Midbrain (tissue), 1 donor: ENCODE data around the gene SH3BP2.
A peak's percentile ranks its signal among the peaks of the same experiment; 100 is the strongest.

Experiments used
- DNase-seq: peaks from one replicate; lab custom pipeline; 2025; lab: John Stamatoyannopoulos, UW

SH3BP2 gene

DNA sequence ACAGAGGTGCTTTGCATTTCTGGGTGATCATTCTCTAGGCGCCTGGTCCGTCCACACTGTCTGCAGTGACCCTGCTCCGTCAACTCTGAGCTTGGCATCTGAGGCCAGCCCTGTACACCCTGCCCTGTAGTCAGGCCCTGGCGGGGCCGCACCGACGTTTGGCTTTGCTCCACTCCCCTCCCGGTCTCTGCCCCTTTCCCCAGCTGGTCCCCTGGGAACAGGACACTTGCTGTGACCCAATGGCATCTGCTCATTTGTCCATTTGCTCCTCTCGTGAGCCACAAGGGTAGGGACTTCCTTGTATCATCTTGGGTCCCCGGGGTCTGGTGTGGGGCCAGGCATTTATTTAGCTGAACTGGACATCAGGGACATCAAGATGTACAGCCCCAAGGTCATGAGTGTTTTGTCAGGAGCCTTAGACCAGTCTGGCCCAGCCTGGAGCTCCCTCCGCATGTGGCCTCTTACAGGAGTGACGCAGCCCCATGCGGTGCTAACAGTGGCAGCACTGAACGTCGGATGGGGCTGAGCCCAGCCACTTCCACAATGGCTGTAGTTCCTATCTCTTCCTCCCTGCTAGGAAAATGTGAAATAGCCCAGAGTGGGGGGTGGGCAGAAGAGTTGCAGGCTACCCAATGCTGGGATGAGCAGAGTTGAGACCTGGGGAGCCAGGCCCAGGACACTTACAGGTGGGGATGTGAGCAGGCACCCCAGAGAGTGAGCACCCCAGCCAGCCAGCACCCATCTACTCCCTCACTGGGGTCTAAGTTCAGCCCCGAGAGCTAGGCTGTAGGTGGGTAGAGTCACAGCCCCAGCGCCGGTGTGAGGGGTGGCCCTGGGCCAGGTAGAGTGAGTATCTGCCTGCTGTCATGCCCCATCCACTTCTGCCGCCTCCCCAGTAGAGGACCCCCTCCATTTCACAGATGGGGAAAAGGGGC, 2.0 kb upstream of the SH3BP2 start:
- DNase-seq, result no peak

GRCh38 chr4:2791518-2792395, 1.1 kb upstream of the SH3BP2 start:
- DNase-seq, result no peak

DNA sequence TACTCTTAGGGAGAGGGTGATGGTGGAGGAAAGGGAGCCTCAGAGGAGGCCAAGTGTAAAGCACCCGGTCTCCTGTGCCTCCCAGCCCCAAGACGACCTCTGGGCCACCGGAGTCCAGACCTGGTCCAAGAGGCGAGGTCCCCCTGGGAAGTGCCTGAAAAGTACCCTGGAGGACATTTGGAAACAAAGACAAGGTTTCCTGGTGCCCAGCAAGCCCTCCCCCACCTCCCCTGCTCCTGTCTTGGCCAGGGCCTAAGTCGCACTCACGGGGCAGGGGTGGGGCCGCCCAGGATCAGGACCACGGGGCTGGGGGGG, 532 bp upstream of the SH3BP2 start:
- DNase-seq, result no peak

GRCh38 chr4:2793586-2794485, 951 bp downstream of the SH3BP2 start:
- DNase-seq, result no peak

DNA sequence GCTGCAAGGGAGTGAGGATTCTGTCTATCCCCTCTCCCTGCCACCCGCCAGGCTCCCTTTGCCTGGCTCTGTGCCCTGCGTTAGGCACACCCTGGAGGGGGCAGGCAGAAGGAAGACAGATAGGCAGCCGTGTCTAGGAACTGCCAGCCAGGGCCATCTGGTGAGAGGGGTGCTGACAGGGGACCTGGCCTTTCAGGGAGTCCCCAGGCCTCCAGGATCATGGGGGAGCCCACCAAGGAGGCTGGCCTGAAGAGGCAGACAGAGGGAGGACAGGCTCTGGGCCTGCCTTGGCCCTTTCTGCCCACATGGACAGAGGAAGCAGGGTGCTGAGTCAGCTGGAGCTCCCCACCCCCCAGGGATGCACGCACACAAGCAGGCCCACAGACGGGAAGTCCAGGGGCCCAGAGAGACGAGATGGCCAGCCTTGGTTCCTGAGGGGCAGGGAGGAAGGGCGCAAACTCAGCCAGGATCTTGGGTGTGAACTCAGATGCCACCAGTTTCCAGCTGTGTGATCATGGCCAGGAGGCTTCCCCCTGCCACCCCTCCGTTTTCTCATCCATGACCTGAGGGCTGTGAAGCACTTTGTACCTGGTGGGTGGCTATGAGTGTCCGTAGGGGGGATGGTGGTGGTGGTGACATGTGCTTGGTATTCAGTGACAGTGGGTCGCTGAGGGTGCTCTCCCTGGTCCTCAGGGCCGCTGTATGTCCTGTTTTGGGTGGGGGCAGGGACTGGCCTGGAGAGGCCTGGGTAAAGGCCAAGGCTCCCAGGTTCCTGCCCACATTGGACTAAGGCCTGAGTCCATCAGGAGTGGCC, 1.8 kb downstream of the SH3BP2 start:
- DNase-seq, result peak; percentile 24

GRCh38 chr4:2795300-2795892, 2.5 kb downstream of the SH3BP2 start:
- DNase-seq, result no peak

DNA sequence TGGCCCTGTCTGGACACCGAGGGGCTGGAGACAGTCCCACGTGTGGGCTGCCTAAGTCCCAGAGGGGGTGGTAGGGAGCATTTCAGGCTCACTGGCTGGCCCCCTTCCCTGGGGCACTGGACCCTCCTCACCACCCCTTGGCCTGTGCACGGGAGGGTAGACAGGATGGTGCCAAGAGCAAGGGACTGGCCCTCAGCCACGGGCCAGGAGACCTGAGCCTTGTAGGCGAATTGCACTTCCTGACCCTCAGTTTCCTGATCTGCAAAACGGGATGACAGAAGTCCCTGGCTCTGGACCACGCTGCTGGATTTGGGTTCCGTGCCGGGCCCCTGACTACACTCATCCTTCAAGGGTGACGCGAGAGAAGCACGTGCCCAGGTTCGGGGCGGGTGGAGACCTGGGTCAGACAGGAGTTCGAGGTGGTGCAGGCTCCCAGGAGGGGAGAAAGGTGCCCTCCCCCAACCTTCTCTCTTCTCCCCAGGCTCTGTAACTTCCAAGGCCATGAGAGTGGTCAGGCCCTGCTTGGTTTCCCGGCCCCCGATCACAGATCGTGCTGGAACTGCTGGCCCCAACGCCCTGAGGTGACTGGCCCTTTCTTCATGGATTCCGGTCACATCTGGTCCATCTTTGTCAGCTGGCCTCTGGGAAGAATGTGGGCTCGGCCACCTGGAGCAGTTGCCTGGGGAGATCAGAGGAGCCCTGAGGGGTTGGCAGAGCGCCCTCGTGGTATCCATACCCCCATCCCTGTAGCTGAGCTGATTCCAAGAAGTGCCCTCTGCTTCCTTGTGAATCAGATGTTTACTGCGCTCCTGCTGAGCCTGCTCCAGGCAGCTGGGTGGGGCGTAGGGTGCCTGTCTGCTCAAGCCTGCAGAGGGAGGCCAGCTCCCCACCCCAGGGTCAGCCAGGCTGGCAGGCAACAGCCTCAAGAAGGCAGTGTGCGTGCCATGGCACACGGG, 3.3 kb downstream of the SH3BP2 start:
- no peak for DNase-seq

GRCh38 chr4:2796849-2797544, 4.1 kb downstream of the SH3BP2 start:
- DNase-seq, result no peak

DNA sequence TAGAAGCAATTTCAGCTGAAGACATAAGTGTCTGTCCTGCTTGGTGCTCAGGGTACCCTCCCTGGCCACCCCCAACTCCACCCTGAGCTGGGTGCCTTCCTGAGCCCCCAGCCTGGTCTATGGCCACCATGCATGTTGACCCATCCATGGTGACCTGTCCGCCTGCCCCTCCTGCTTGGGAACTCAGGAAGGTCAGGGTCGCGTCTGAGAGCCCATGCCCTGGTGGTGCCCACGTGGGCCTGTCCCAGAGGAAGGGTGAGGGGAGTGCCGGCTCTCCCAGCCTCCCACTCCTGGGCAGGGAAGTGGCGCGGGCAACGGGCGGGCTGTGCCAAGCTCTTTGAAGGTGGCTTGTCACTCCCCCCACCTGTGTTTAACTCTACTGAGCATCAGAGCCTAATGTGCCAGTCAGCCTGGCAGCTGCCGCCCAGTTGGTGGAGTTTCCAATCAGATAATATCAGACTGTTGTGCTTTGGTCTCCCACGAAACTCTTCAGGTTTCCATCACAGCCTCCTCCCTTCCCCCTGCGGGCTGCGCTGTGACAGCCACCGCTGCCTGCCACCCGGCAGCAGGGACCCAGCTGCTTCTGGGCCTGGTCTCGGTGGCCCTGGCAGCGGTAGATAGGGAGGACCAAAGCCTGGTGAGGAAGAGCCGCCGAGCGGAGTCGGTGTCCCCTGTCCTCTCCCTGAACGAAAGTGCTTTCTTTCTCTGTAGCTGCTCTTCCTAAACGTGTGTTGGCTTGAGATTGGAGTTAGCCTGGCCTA, 4.8 kb downstream of the SH3BP2 start:
- DNase-seq, result no peak

- DNase-seq, result no peak
These were observed 5.7 kb downstream of the SH3BP2 start for GRCh38 chr4:2798399-2799223.

DNA sequence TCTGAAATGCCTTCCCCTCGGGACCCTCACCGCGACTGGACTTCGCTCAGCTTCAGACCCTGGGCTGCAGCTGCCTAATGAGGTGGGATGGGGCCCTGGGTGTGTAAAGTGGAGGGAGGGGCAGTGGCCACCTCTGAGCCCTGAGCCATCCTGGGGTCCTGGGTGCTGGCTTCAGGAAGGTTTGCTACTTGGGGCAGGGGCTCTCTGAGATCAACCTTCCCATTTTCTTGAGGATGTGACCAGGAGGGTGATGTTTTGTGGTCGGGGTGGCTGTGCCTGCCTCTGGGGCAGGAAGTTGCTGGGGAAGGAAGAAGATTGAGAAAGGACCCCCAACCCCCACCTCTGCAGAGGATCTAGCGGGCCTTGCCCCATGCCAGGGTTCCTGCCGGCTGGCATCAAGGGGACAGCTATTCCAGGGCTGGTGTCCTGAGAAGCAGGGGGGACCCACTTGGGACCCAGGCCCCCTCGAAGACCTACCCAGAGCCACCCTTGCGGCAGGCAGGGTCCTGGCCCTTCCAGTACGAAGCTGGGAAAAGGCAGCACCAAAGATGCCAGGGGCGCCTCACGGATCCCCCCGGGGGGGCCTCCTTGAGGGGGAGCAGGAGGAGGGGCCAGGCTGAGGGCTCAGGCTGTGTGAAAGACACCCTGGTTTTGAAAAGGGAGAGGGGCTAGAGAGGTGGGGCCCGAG, 6.5 kb downstream of the SH3BP2 start:
- no peak for DNase-seq

DNA sequence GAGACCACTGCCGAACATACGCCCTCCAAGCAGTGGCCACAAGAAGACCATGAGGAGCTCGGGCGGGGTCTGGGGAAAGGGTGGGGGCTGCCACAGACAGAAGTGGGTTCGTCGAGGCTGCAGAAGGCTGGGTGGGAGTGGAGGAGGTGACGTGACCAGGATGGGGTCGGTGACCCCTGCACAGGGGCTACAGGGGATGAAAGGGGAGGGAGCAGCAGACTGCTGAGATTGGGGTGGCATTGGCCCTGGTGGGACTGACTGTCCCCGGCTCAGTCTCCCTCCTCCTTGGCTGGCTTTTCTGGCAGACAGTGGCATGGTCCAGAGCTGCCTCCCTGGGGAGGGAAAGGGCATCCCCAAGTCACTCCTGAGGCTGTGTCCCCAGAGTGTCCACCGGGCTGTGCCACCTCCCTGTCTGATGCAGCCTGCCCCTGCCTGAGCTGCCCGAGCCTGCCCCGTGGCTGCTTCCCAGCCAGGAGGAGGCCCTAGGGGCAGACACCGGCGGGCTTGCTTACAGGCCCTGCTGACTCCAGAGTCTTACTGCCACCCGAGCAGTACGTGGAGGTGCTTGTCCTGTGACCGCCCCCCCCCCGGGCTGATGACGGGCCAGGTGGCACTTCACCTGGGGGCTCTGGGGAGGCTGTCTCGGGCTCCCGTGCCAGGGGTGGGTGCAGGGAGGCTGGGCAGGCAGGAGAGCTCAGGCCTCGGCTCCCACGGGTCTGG, 7.2 kb downstream of the SH3BP2 start:
- DNase-seq, result no peak

- DNase-seq, result peak; percentile 84
These were observed 8.1 kb downstream of the SH3BP2 start for GRCh38 chr4:2800691-2801596.

- no peak for DNase-seq
These were observed 10.0 kb downstream of the SH3BP2 start for GRCh38 chr4:2802618-2803531.
